HEK293 (cell line): ENCODE measurements around the gene CCNG2.

Experiments
- CTCF ChIA-PET: fragments of 350-600 bp; formaldehyde crosslinking; extraction: SDS; loops from one replicate; lab custom pipeline; 2021; ENCODE audit warnings: antibody characterized with exemption; lab: Yijun Ruan, JAX
- POLR2A ChIA-PET: fragments of 300-600 bp; formaldehyde crosslinking; extraction: SDS; loops from one replicate; lab custom pipeline; 2020; ENCODE audit warnings: antibody characterized with exemption, inconsistent platforms; lab: Yijun Ruan, JAX
- H3K27ac ChIP-seq: fragments of 200-500 bp; sonication (Bioruptor generic); 2 replicates; pipeline ENCODE4 v1.5.1; 2014; ENCODE audit warnings: low read depth, low read length, control low read depth, inconsistent platforms; ENCODE audit errors: extremely low read depth
- H3K36me3 ChIP-seq, 2 experiments: fragments of 200-500 bp in 1 of 2; sonication (Bioruptor generic) in 1 of 2; 1 replicate in 1 of 2; 2 replicates in 1 of 2; pipeline ENCODE4 v1.5.1; 2014 to 2017; ENCODE audit warnings: inconsistent platforms in 2 of 2, low read length in 2 of 2; ENCODE audit not compliant: control insufficient read depth in 2 of 2, insufficient read depth in 1 of 2
- H3K4me1 ChIP-seq: fragments of 200-500 bp; sonication (Bioruptor generic); 2 replicates; pipeline ENCODE4 v1.5.1; 2014; ENCODE audit warnings: mild to moderate bottlenecking, low read length, inconsistent platforms; ENCODE audit not compliant: control insufficient read depth, insufficient read depth
- H3K4me3 ChIP-seq: 2 replicates; pipeline ENCODE4 v1.5.1; 2011; ENCODE audit warnings: low read depth, mild to moderate bottlenecking, control low read depth, low read length, moderate library complexity
- H3K9me3 ChIP-seq: fragments of 200-500 bp; sonication (Bioruptor generic); 2 replicates; pipeline ENCODE4 v1.5.1; 2014; ENCODE audit warnings: low read depth, low read length, inconsistent platforms; ENCODE audit not compliant: control insufficient read depth, insufficient read depth
- ATF2 ChIP-seq: fragments of 450-650 bp; formaldehyde crosslinking; IDR thresholded peaks from 2 replicates; pipeline ENCODE4 v1.5.1; 2016; ENCODE audit warnings: missing biosample characterization, missing genetic modification characterization, low read depth
- BCL11A ChIP-seq: fragments of 450-650 bp; formaldehyde crosslinking; IDR thresholded peaks from 2 replicates; pipeline ENCODE4 v1.5.1; 2016; ENCODE audit warnings: low read depth, missing biosample characterization, missing genetic modification characterization
- IKZF3 ChIP-seq: fragments of 450-650 bp; IDR thresholded peaks from 2 replicates; pipeline ENCODE4 v1.5.0; 2018; ENCODE audit warnings: missing biosample characterization, mild to moderate bottlenecking, missing genetic modification characterization, moderate library complexity
- KLF9 ChIP-seq: fragments of 450-650 bp; formaldehyde crosslinking; IDR thresholded peaks from 2 replicates; pipeline ENCODE4 v1.5.1; 2016; ENCODE audit warnings: missing biosample characterization, missing genetic modification characterization, low read depth
- PRDM6 ChIP-seq: fragments of 450-650 bp; formaldehyde crosslinking; IDR thresholded peaks from 2 replicates; pipeline ENCODE4 v1.5.1; 2017; ENCODE audit warnings: missing biosample characterization, missing genetic modification characterization
- SALL2 ChIP-seq: fragments of 450-650 bp; formaldehyde crosslinking; IDR thresholded peaks from 2 replicates; pipeline ENCODE4 v1.5.0; 2017; ENCODE audit warnings: missing biosample characterization, mild to moderate bottlenecking, missing genetic modification characterization, borderline replicate concordance
- ZBTB7A ChIP-seq: fragments of 450-650 bp; formaldehyde crosslinking; IDR thresholded peaks from 2 replicates; pipeline ENCODE4 v1.5.1; 2016; ENCODE audit warnings: low read depth, missing biosample characterization, missing genetic modification characterization
- ZFP37 ChIP-seq: fragments of 450-650 bp; formaldehyde crosslinking; IDR thresholded peaks from 2 replicates; pipeline ENCODE4 v1.5.1; 2016; ENCODE audit warnings: missing biosample characterization, missing genetic modification characterization
- ZNF112 ChIP-seq: fragments of 450-650 bp; formaldehyde crosslinking; IDR thresholded peaks from 2 replicates; pipeline ENCODE4 v1.5.0; 2017; ENCODE audit warnings: missing biosample characterization, missing genetic modification characterization
- ZNF155 ChIP-seq: fragments of 450-650 bp; formaldehyde crosslinking; IDR thresholded peaks from 2 replicates; pipeline ENCODE4 v1.5.1; 2016; ENCODE audit warnings: missing biosample characterization, missing genetic modification characterization
- ZNF184 ChIP-seq: fragments of 450-650 bp; IDR thresholded peaks from 2 replicates; pipeline ENCODE4 v1.5.1; 2018; ENCODE audit warnings: missing biosample characterization, mild to moderate bottlenecking, missing genetic modification characterization
- ZNF302 ChIP-seq: fragments of 450-650 bp; formaldehyde crosslinking; IDR thresholded peaks from 2 replicates; pipeline ENCODE4 v1.5.1; 2016; ENCODE audit warnings: missing biosample characterization, missing genetic modification characterization, low read depth
- ZNF335 ChIP-seq: fragments of 450-650 bp; formaldehyde crosslinking; conservative IDR thresholded peaks from 2 replicates; pipeline ENCODE4 v1.5.1; 2016; ENCODE audit warnings: missing biosample characterization, missing genetic modification characterization
- ZNF350 ChIP-seq: fragments of 450-650 bp; formaldehyde crosslinking; IDR thresholded peaks from 2 replicates; pipeline ENCODE4 v1.5.0; 2017; ENCODE audit warnings: missing biosample characterization, mild to moderate bottlenecking, missing genetic modification characterization
- ZNF354C ChIP-seq: fragments of 450-650 bp; formaldehyde crosslinking; IDR thresholded peaks from 2 replicates; pipeline ENCODE4 v1.5.1; 2016; ENCODE audit warnings: missing biosample characterization, missing genetic modification characterization, low read depth, borderline replicate concordance
- ZNF37A ChIP-seq: fragments of 450-650 bp; IDR thresholded peaks from 2 replicates; pipeline ENCODE4 v1.5.1; 2018; ENCODE audit warnings: missing biosample characterization, missing genetic modification characterization
- ZNF398 ChIP-seq: fragments of 450-650 bp; formaldehyde crosslinking; IDR thresholded peaks from 2 replicates; pipeline ENCODE4 v1.5.1; 2017; ENCODE audit warnings: missing biosample characterization, missing genetic modification characterization
- ZNF404 ChIP-seq: fragments of 450-650 bp; formaldehyde crosslinking; IDR thresholded peaks from 2 replicates; pipeline ENCODE4 v1.5.1; 2017; ENCODE audit warnings: missing biosample characterization, missing genetic modification characterization
- ZNF416 ChIP-seq: fragments of 450-650 bp; formaldehyde crosslinking; IDR thresholded peaks from 2 replicates; pipeline ENCODE4 v1.5.1; 2016; ENCODE audit warnings: missing biosample characterization, missing genetic modification characterization
- ZNF423 ChIP-seq: fragments of 450-650 bp; formaldehyde crosslinking; IDR thresholded peaks from 2 replicates; pipeline ENCODE4 v1.5.1; 2016; ENCODE audit warnings: missing biosample characterization, missing genetic modification characterization
- ZNF473 ChIP-seq: fragments of 450-650 bp; formaldehyde crosslinking; IDR thresholded peaks from 2 replicates; pipeline ENCODE4 v1.5.1; 2017; ENCODE audit warnings: missing biosample characterization, missing genetic modification characterization
- ZNF48 ChIP-seq: fragments of 450-650 bp; formaldehyde crosslinking; IDR thresholded peaks from 2 replicates; pipeline ENCODE4 v1.5.1; 2016; ENCODE audit warnings: missing biosample characterization, missing genetic modification characterization
- ZNF530 ChIP-seq: fragments of 450-650 bp; formaldehyde crosslinking; IDR thresholded peaks from 2 replicates; pipeline ENCODE4 v1.5.1; 2016; ENCODE audit warnings: low read depth, missing biosample characterization, missing genetic modification characterization
- ZNF600 ChIP-seq: fragments of 450-650 bp; formaldehyde crosslinking; IDR thresholded peaks from 2 replicates; pipeline ENCODE4 v1.5.1; 2016; ENCODE audit warnings: missing biosample characterization, missing genetic modification characterization
- ZNF610 ChIP-seq: fragments of 450-650 bp; formaldehyde crosslinking; IDR thresholded peaks from 2 replicates; pipeline ENCODE4 v1.5.1; 2016; ENCODE audit warnings: missing biosample characterization, missing genetic modification characterization, borderline replicate concordance
- ZNF76 ChIP-seq: fragments of 450-650 bp; formaldehyde crosslinking; IDR thresholded peaks from 2 replicates; pipeline ENCODE4; 2016; ENCODE audit warnings: low read depth, missing biosample characterization, missing genetic modification characterization, borderline replicate concordance
- ZNF776 ChIP-seq: fragments of 450-650 bp; formaldehyde crosslinking; IDR thresholded peaks from 2 replicates; pipeline ENCODE4 v1.5.0; 2017; ENCODE audit warnings: missing biosample characterization, missing genetic modification characterization, borderline replicate concordance
- ZNF785 ChIP-seq: fragments of 450-650 bp; formaldehyde crosslinking; IDR thresholded peaks from 2 replicates; pipeline ENCODE4 v1.5.1; 2016; ENCODE audit warnings: missing biosample characterization, missing genetic modification characterization

CCNG2 gene

GRCh38 chr4:77178560-77178959 is 21.6 kb downstream of the CCNG2 start (continued):
- no peak for TF ChIP-seq PRDM6 (tag by site-specific recombination)
- TF ChIP-seq ZNF473 (tag by site-specific recombination) = no peak

- Histone ChIP-seq H3K36me3 (no peaks in the 10 kb centered on the region), H3K27ac (no peak overlapping the region), H3K4me1 (no peaks in the 10 kb centered on the region), H3K4me3 (no peak overlapping the region), H3K9me3 (no peaks in the 10 kb centered on the region)
- CTCF ChIA-PET = interaction anchor here (0.8 to 0.9 kb wide), 2 partner anchors 11 to 24 kb away, joined by 3 read pairs; no protein-coding TSS in a partner anchor
- POLR2A ChIA-PET = no interaction called here
- TF ChIP-seq ZNF302 (tag by site-specific recombination) (no peak), ZNF76 (tag by site-specific recombination) (no peak), ZNF354C (tag by site-specific recombination) (no peak), ZNF335 (tag by site-specific recombination) (no peak), ZNF350 (tag by site-specific recombination) (no peak), ZNF785 (tag by site-specific recombination) (no peak), ZNF184 (tag by site-specific recombination) (no peak), ZNF416 (no peak), ZNF398 (tag by site-specific recombination) (no peak), ZNF610 (no peak), KLF9 (tag by site-specific recombination) (no peak), ZNF404 (tag by site-specific recombination) (no peak), SALL2 (no peak)
Measured at GRCh38 chr4:77179519-77179918, 22.5 kb downstream of the CCNG2 start.

- CTCF ChIA-PET = interaction anchor here (0.6 to 1.5 kb wide), 5 partner anchors 13 to 1015 kb away, joined by 3 read pairs; no protein-coding TSS in a partner anchor
- Histone ChIP-seq H3K4me1 (no peaks in the 10 kb centered on the region), H3K4me3 (no peak overlapping the region), H3K9me3 (no peaks in the 10 kb centered on the region), H3K36me3 (no peaks in the 10 kb centered on the region), H3K27ac (no peak overlapping the region)
- TF ChIP-seq ATF2 (no peak), IKZF3 (tag by site-specific recombination) (no peak), ZFP37 (no peak), ZNF48 (no peak), BCL11A (tag by site-specific recombination) (no peak), ZNF423 (tag by site-specific recombination) (no peak), ZNF530 (tag by site-specific recombination) (no peak), ZNF600 (tag by site-specific recombination) (no peak), ZNF37A (tag by site-specific recombination) (no peak), ZNF155 (tag by site-specific recombination) (no peak), ZBTB7A (no peak), ZNF473 (tag by site-specific recombination) (no peak), ZNF112 (tag by site-specific recombination) (no peak), ZNF776 (tag by site-specific recombination) (no peak)
- POLR2A ChIA-PET = no interaction called here
Measured at GRCh38 chr4:77181720-77182119, 24.7 kb downstream of the CCNG2 start.
